D721Med (cell line): ENCODE data around the gene TADA2B.
"Not testable (repeated sequence)": the region's sequence is repeated elsewhere in the genome, so short reads cannot be mapped to it uniquely, and the experiment has no call there.

Experiments
- DNase-seq: peaks from one replicate; pipeline ENCODE4 v3.0.0; 2011; ENCODE audit warnings: low spot score; ENCODE audit not compliant: insufficient read length
- FAIRE-seq: peaks from 2 replicates; lab custom pipeline; 2011; peaks lifted over from hg19 to GRCh38; lab: Jason Lieb, UNC
- TF ChIP-seq, protein P1 (sequence below): IDR thresholded peaks from 2 replicates; pipeline ENCODE4 v1.5.1; 2012; ENCODE audit warnings: mild to moderate bottlenecking, control low read depth; ENCODE audit not compliant: insufficient read depth; ENCODE audit errors: missing control alignments

TADA2B gene

DNA sequence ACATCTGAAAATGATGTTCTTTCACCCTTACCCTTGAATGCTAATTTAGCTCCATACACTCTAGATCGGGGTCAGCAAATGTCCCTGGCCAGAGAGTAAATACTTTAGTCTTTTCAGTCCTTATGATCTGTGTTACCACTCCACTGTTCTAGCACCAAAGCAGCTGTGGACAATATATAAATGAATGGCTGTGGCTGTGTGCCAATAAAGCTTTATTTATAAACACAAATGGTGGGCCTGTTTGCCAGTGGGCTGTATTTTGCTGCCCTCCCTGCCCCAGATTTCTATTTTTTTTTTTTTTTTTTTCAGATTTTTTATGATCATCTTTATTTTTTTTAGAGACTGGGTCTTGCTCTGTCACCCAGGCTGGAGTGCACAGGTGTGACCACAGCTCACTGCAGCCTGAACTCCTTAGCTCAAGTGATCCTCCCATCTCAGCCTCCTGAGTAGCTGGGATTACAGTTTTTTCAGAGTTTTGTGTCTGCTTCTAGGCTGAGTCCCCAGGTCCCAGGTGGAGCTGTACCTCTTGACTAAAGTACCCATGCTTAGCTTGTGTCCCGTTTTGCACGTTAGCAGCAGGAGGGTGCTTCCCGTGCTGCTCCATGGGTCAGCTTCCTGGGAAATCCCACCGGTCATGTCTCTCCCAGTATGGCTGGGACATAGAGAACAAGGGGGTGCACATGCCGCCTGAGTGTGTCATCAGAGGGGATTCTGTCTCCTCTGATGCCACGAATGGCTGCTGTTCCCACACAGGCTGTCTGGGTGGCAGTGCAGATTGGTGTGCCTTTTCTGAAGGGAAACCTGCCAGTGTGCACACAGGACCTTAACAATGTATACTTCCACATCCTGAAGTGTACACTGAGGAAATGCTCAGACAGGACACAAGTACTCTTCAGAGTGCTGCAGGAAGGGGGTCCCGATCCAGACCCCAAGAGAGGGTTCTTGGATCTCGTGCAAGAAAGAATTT lies 40.7 kb downstream of the TADA2B start:
- no peak for FAIRE-seq
- TF ChIP-seq, protein P1, sequence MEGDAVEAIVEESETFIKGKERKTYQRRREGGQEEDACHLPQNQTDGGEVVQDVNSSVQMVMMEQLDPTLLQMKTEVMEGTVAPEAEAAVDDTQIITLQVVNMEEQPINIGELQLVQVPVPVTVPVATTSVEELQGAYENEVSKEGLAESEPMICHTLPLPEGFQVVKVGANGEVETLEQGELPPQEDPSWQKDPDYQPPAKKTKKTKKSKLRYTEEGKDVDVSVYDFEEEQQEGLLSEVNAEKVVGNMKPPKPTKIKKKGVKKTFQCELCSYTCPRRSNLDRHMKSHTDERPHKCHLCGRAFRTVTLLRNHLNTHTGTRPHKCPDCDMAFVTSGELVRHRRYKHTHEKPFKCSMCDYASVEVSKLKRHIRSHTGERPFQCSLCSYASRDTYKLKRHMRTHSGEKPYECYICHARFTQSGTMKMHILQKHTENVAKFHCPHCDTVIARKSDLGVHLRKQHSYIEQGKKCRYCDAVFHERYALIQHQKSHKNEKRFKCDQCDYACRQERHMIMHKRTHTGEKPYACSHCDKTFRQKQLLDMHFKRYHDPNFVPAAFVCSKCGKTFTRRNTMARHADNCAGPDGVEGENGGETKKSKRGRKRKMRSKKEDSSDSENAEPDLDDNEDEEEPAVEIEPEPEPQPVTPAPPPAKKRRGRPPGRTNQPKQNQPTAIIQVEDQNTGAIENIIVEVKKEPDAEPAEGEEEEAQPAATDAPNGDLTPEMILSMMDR, result no peak
- no peak for DNase-seq

DNA sequence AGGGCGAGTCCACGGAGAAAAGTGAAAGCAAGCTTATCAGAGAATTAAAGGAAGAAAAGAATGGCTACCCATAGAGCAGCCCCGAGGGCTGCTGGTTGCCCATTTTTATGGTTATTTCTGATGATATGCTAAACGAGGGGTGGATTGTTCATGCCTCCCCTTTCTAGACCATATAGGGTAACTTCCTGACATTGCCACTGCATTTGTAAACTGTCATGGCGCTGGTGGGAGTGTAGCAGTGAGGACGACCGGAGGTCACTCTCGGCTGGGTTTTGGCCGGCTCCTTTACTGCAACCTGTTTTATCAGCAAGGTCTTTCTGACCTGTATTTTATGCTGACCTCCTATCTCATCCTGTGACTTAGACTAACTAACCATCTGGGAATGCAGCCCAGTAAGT lies 41.4 kb downstream of the TADA2B start:
- not testable (repeated sequence) for DNase-seq, FAIRE-seq

DNA sequence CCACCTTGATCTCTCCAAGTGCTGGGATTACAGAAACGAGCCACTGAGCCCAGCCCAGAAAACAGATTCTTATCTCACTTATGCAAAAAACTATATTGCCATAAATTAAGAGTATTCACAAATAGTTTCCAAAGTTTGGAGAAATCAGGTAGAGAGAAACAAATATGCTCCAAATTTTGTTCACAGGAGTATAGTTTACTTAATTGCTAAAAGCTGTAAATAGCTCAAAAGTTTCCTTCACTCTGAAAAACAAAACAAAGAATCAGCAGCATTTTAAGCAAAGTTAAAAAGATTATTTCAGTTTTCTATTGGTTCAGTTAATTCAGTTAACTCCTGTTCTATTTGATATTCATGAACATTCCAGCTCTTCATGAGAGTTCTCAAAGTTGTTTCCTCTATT lies 43.2 kb downstream of the TADA2B start:
- no peak for FAIRE-seq
- no peak for DNase-seq
- TF ChIP-seq, protein P1, result no peak

DNA sequence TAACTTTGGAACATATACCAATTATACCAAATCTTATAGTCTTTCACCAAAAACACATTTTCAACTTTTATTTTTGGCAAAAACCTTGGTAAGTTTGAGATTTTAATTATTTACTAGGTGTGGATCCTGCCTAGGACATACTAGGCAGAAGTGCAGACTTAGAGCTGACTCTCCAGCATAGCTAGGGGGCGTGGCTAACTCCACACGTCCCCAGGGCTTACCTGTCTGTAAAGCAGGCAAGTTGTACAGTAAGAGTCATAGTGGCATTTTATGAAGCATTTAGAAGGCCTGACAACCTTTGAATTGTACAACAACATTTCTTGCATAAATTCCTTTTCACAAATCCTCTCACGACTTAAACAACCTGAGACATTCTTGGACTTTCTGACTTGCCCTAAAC lies 43.9 kb downstream of the TADA2B start:
- FAIRE-seq (no peak), DNase-seq (no peak)
- TF ChIP-seq, protein P1, result no peak

DNA sequence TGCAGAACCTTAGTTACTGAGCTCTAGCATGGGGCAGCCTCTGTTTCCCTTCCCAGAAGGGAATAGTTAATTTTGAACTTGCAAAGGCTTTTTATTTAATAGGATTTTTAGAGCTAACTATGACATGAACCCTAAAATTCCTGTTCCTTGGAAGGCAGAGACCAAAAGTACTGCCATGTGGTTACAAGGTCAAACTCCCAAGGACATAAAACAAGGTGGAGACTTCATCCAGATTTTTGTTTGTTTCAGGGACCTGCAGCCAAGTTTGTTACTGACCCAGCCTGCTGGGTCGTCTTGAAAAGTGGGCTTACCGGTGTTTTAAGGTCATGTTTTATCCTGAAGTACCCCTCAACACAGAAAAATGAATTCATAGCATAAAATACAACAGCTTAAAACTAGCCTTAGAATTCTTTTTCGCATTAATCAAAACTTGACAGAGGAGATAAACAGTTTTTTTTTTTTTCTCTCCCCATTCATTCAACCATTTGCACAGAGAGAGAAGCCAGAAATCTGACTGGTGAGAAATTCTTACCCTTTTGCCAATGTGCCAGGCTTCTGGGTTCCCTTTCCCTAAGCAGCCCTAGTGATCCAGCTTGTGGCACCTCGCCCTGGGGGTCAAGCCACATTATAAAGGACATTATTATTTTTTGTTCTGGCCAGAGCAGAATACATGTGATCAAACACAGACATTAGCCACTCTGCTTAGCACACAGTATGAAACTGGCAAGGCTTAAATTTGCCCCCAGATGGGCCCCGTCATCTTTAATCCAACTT lies 46.2 kb downstream of the TADA2B start:
- DNase-seq (no peak), FAIRE-seq (no peak)
- TF ChIP-seq, protein P1, result no peak

DNA sequence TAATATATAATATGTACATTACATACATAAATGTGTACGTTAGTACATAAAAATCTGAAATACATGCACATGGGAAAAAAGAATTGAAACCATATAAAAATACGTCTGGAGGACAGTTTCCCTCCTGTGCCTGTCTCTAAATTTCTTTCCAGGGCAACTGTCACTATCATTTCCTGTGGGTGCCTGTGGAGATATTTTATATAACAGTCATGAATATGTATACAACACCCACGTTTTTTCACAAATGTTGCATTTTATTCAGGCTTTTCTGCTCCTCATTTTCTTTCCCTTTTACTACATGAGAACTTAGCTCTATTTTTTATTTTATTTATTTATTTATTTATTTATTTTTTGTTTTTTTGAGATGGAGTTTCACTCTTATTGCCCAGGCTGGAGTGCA lies 48.9 kb downstream of the TADA2B start:
- TF ChIP-seq, protein P1, result no peak
- FAIRE-seq (no peak), DNase-seq (no peak)

DNA sequence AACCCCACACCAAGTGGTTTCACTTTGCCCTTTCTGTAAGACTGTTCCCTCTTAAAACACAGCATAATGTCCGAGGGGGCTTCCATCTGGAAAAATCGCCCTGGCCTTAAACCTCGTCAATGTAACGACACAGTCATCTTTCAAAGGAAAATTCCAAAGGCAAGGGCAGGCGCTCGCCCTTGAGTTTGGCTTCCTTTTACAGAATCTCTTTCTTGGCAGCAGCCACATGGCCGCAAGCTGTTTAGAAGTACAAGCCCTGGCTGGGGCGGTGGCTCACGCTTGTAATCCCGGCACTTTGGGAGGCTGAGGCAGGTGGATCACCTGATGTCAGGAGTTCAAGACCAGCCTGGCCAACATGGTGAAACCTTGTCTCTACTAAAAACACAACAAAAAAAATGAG lies 51.7 kb downstream of the TADA2B start:
- FAIRE-seq, result no peak
- DNase-seq, result no peak
- TF ChIP-seq, protein P1, result no peak
